Mucosa of stomach (tissue), 1 donor: Measurements from ENCODE around the gene HOXA3.

Experiments
- H3K27me3 ChIP-seq: one replicate; pipeline ENCODE4 v1.7.0; 2013; ENCODE audit warnings: mild to moderate bottlenecking, low read length; ENCODE audit not compliant: control insufficient read depth, insufficient read depth
- H3K36me3 ChIP-seq: one replicate; pipeline ENCODE4 v1.7.0; 2013; ENCODE audit warnings: low read length; ENCODE audit not compliant: control insufficient read depth, insufficient read depth
- H3K4me1 ChIP-seq: one replicate; pipeline ENCODE4 v1.7.0; 2013; ENCODE audit warnings: mild to moderate bottlenecking, low read length; ENCODE audit not compliant: control insufficient read depth, insufficient read depth
- H3K4me3 ChIP-seq: one replicate; pipeline ENCODE4 v1.7.0; 2013; ENCODE audit warnings: low read length
- H3K9ac ChIP-seq: one replicate; pipeline ENCODE4 v1.7.0; 2013; ENCODE audit warnings: mild to moderate bottlenecking, low read length, moderate library complexity
- H3K9me3 ChIP-seq: one replicate; pipeline ENCODE4 v1.7.0; 2013; ENCODE audit warnings: mild to moderate bottlenecking, low read length, moderate library complexity; ENCODE audit not compliant: control insufficient read depth
- donor health status: Pancreatic carcinoma.

HOXA3 gene

GRCh38 chr7:27103489-27104226 lies 48.7 kb downstream of the HOXA3 start:
- peak overlapping the region; percentile 61 for H3K4me3 ChIP-seq
- peaks cover 47% of the 10 kb centered on the region for H3K4me1 ChIP-seq
- peak overlapping the region; percentile 86 for H3K9ac ChIP-seq

GRCh38 chr7:27102581-27103442 lies 49.6 kb downstream of the HOXA3 start, which contains the start of gene HOXA2:
Gene HOXA2, minus strand, starts transcription at chr7:27102683. Its CDS starts 183 bp downstream, at chr7:27102500.
- H3K4me3 ChIP-seq, result peak within 1 kb of the TSS; percentile 61
- peak within 1 kb of the TSS; percentile 86 for H3K9ac ChIP-seq
- no peaks in the 10 kb centered on the region for H3K36me3 ChIP-seq
- H3K4me1 ChIP-seq, result peaks cover 50% of the 10 kb centered on the region
- no peaks in the 10 kb centered on the region for H3K9me3 ChIP-seq
- H3K27me3 ChIP-seq, result no peaks in the 10 kb centered on the region

More at GRCh38 chr7:27103489-27104226, 48.7 kb downstream of the HOXA3 start:
- Histone ChIP-seq H3K27me3 (no peaks in the 10 kb centered on the region), H3K9me3 (no peaks in the 10 kb centered on the region), H3K36me3 (no peaks in the 10 kb centered on the region)

GRCh38 chr7:27101957-27102580 lies 50.3 kb downstream of the HOXA3 start:
- H3K9ac ChIP-seq, result peak overlapping the region; percentile 86
- H3K9me3 ChIP-seq, result no peaks in the 10 kb centered on the region
- H3K4me3 ChIP-seq, result peak overlapping the region; percentile 61
- no peaks in the 10 kb centered on the region for H3K27me3 ChIP-seq
- peaks cover 51% of the 10 kb centered on the region for H3K4me1 ChIP-seq
- H3K36me3 ChIP-seq, result no peaks in the 10 kb centered on the region

- Histone ChIP-seq H3K27me3 (no peaks in the 10 kb centered on the region), H3K9ac (peak overlapping the region; percentile 86), H3K4me3 (peak overlapping the region; percentile 61), H3K4me1 (peaks cover 51% of the 10 kb centered on the region), H3K9me3 (no peaks in the 10 kb centered on the region), H3K36me3 (no peaks in the 10 kb centered on the region)
Observed at GRCh38 chr7:27101171-27101956, 51.0 kb downstream of the HOXA3 start.

GRCh38 chr7:27100694-27101170 lies 51.7 kb downstream of the HOXA3 start:
- Histone ChIP-seq H3K9me3 (no peaks in the 10 kb centered on the region), H3K27me3 (no peaks in the 10 kb centered on the region), H3K4me3 (peak overlapping the region; percentile 61), H3K4me1 (peaks cover 45% of the 10 kb centered on the region), H3K9ac (peak overlapping the region; percentile 86), H3K36me3 (no peaks in the 10 kb centered on the region)

GRCh38 chr7:27099453-27100370 lies 52.7 kb downstream of the HOXA3 start:
- Histone ChIP-seq H3K27me3 (no peaks in the 10 kb centered on the region), H3K4me3 (peak overlapping the region; percentile 39), H3K9me3 (no peaks in the 10 kb centered on the region), H3K36me3 (no peaks in the 10 kb centered on the region), H3K9ac (peak overlapping the region; percentile 86), H3K4me1 (peaks cover 35% of the 10 kb centered on the region)

GRCh38 chr7:27098578-27099451 lies 53.6 kb downstream of the HOXA3 start:
- H3K4me1 ChIP-seq, result peaks cover 28% of the 10 kb centered on the region
- H3K9ac ChIP-seq, result peak overlapping the region; percentile 86
- no peaks in the 10 kb centered on the region for H3K9me3 ChIP-seq
- no peaks in the 10 kb centered on the region for H3K36me3 ChIP-seq
- H3K27me3 ChIP-seq, result no peaks in the 10 kb centered on the region
- H3K4me3 ChIP-seq, result peak overlapping the region; percentile 39

GRCh38 chr7:27097686-27098577 lies 54.5 kb downstream of the HOXA3 start:
- no peaks in the 10 kb centered on the region for H3K27me3 ChIP-seq

GRCh38 chr7:27096768-27097514 lies 55.4 kb downstream of the HOXA3 start:
- H3K36me3 ChIP-seq, result no peaks in the 10 kb centered on the region
- peak overlapping the region; percentile 74 for H3K4me3 ChIP-seq
- peak overlapping the region; percentile 86 for H3K9ac ChIP-seq
- no peaks in the 10 kb centered on the region for H3K27me3 ChIP-seq
- peaks cover 28% of the 10 kb centered on the region for H3K4me1 ChIP-seq
- no peaks in the 10 kb centered on the region for H3K9me3 ChIP-seq

More at GRCh38 chr7:27097686-27098577, 54.5 kb downstream of the HOXA3 start:
- Histone ChIP-seq H3K4me3 (peak overlapping the region; percentile 39), H3K36me3 (no peaks in the 10 kb centered on the region), H3K4me1 (peaks cover 28% of the 10 kb centered on the region), H3K9me3 (no peaks in the 10 kb centered on the region), H3K9ac (peak overlapping the region; percentile 86)
